T47D (cell line): ENCODE results near the gene PITRM1.

Experiments
- DNase-seq, 2 experiments: peaks; one replicate each; pipeline versions ENCODE4 v3.0.0 to v3.0.0-alpha.2; 2011 to 2012; ENCODE audit warnings: low read depth in 1 of 2, low spot score in 1 of 2
- JUND ChIP-seq: IDR thresholded peaks from 2 replicates; pipeline ENCODE4 v1.6.1; 2012; ENCODE audit warnings: low read depth
- in situ Hi-C: cut with HindIII; loops from 2 replicates; pipeline ENCODE4 v1.10.0; 2016; ENCODE audit warnings: low sequenced_read_pairs, low pct_unique_long_range_greater_than_20kb

PITRM1 gene

GRCh38 chr10:3169673-3170072 is 2.9 kb downstream of the PITRM1 start:
- no peak for TF ChIP-seq JUND
- in situ Hi-C loops: no loop called here
- DNase-seq: no peak

- no peak for DNase-seq
- in situ Hi-C loops: no loop called here
- TF ChIP-seq JUND: no peak
These were observed 3.3 kb downstream of the PITRM1 start for GRCh38 chr10:3169271-3169670.

- in situ Hi-C loops: no loop called here
- no peak for TF ChIP-seq JUND
- DNase-seq: no peak
These were observed 4.8 kb downstream of the PITRM1 start for GRCh38 chr10:3167611-3168330.

GRCh38 chr10:3166496-3167290 is 5.9 kb downstream of the PITRM1 start:
- in situ Hi-C loops: no loop called here
- no peak for TF ChIP-seq JUND
- no peak for DNase-seq

- TF ChIP-seq JUND: no peak
- in situ Hi-C loops: no loop called here
- DNase-seq: no peak
These were observed 7.4 kb downstream of the PITRM1 start for GRCh38 chr10:3165196-3165595.

GRCh38 chr10:3163879-3164278 is 8.7 kb downstream of the PITRM1 start:
- in situ Hi-C loops: no loop called here
- TF ChIP-seq JUND: no peak
- no peak for DNase-seq

- no peak for TF ChIP-seq JUND
- no peak for DNase-seq
- in situ Hi-C loops: no loop called here
These were observed 10.0 kb downstream of the PITRM1 start for GRCh38 chr10:3162533-3162932.

- TF ChIP-seq JUND: no peak
These were observed 13.4 kb downstream of the PITRM1 start for GRCh38 chr10:3159152-3159551.

GRCh38 chr10:3154666-3155065 is 17.9 kb downstream of the PITRM1 start:
- in situ Hi-C loops: no loop called here
- no peak for TF ChIP-seq JUND
- no peak for DNase-seq

More at GRCh38 chr10:3159152-3159551, 13.4 kb downstream of the PITRM1 start:
- in situ Hi-C loops: no loop called here
- no peak for DNase-seq

- in situ Hi-C loops: no loop called here
- DNase-seq: no peak
- TF ChIP-seq JUND: no peak
These were observed 20.0 kb downstream of the PITRM1 start for GRCh38 chr10:3152566-3152935.

GRCh38 chr10:3151889-3152565 is 20.6 kb downstream of the PITRM1 start:
- no peak for DNase-seq
- no peak for TF ChIP-seq JUND
- in situ Hi-C loops: no loop called here

GRCh38 chr10:3150961-3151360 is 21.6 kb downstream of the PITRM1 start:
- TF ChIP-seq JUND: no peak
- in situ Hi-C loops: no loop called here
- DNase-seq: no peak

GRCh38 chr10:3150366-3150765 is 22.2 kb downstream of the PITRM1 start:
- TF ChIP-seq JUND: no peak
- DNase-seq: no peak
- in situ Hi-C loops: no loop called here
